HG03469 (cell line): Measurements from ENCODE around the gene SMAD6.

Experiments used
- ATAC-seq: cut with Tn5 transposase; IDR thresholded peaks from one replicate; pipeline ENCODE4 v1.9.1; 2021; ENCODE audit warnings: mild to moderate bottlenecking, moderate library complexity, moderate number of reproducible peaks; ENCODE audit not compliant: unreplicated experiment

The SMAD6 gene

DNA sequence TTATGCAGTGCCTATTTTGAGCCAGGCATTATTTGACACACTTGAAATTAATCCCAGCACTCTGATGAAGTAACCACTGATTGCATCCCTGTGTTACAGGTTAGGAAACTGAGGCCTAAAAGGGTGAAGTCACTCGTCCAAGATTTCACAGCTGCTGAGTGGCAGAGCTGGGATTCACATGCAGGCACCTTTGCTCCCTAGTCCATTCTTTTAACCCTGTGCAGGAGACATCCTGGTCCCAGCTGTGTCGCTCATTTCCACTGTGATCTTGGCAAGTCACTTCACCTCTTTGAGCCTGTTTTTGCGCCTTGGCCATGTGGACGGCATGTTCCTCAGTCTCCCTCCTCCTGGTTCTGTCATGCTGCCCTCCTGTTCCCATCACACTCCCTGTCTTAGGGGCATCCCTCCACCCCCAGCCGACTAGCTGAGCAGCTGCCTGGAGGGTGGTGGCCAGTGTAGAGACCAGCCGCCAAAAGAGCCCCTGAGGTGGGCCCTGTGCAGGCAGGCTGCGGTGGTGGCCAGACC lies 70.6 kb downstream of the SMAD6 start:
- ATAC-seq, result no peak

DNA sequence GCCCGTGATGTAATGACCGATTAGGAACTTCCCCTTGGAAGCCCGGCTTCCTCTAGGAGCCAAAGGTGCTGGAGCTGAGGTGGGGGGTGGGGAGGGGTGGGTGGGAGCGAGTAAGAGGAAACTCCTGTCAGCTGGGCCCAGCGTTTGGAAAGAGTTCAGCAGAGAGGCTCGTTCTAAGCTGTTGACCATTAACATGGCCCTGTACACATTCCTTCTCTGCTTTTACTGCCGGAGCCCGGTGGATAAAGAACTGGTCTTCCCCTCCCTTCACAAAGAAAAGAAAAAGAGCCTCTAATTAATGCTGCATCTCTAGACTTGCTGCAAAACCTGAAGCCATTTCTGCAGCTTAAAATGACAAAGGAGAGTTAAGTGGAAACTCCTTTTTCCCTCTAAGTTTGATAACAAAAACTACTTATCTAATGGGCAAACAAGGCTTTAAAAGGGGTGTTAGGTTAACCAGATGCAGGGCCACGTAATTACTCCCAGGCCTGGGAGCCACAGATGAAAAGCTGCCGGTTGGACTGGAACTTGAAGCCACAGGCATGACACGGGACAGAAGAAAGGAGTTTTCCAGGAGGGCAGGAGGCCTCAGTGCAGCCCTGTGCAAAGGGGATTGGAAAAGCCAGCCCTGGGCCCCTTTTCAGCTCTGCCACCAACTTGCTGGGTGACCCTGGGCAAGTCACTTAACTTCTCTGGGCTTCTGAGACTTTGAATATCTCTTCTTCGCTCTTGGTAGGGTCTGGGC lies 71.3 kb downstream of the SMAD6 start:
- ATAC-seq, result no peak

DNA sequence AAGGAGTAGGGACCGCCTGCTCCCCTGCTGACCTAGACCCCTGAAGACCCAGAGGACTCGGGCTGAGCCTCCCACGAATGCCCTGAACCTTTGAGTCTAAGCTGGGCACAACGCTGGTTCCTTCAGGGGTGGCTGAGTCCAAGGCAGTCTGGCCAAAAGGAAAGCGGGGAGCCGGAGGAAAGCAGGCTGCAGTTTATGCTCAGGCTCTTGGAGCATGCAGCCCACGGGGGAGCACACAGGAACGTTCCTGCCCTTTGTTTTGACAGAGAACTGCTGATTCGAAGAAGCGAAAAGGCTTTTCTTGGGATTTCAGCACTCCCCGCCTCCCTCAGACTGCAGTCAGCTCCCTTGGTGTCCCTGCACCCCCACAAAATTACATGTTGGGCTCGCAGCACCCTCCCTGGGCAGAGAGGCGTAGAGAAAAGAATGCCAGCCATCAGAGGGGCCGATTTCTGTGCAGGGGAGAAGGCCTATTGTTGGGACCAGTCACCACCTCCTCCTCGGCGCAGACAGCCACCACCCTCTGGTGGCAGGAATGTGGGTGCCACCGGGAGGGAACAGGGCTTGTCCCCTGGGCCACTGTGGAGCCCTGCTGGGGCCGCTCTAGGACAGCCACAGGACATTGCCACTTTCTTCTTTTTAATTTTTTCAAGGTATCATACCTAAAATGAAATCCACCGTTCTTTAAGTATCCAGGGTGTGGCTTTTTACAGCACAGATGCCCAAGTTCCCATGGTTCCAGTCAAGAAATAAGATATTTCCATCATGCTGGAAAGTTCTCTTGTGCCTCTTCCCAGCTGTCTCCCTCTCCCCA lies 72.2 kb downstream of the SMAD6 start:
- ATAC-seq, result no peak

DNA sequence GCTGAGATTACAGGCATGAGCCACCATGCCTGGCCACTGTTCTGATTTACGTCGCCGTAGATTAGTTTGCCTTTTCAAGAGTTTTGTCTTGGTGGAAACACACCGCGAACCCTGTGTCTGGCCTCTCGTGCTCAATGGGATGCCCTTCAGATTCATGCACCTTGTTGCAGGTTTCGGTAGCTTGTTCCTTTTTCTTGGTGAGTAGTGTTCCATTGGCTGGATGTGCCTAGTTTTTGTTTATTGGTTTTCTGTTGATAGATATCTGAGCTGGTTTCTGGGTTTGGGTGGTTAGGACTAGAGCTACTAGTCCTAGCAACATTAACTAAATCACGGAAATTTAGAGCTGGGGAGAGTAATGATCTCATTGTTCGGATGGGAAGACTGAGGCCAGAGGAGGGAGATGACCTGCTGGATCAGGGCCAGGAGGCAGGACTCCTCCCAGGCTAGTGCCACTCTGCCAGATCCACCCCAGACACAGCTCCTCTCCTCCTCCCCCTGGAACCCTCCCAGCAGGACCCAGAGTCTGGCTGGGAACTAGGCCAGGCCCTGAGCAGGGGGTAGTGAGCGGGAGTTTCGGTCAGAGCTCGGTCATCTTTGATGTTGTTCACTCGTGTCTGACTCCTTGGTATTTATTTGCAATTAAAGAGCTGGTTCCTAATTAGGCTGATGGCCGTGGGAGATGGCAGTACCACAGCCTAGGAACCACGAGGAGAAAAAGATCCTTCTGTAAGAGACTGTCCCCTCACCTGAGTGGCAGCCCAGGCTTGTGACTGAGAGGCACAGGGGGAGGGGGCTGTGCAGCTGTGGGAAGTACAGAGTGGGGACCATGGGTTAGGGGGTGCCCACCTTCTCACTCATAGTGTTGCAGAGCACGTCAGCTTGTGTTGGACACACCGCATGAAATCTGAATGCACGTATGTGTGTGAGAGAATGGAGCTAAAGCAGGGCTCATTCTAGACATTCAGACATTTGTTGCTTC lies 73.4 kb downstream of the SMAD6 start:
- no peak for ATAC-seq

DNA sequence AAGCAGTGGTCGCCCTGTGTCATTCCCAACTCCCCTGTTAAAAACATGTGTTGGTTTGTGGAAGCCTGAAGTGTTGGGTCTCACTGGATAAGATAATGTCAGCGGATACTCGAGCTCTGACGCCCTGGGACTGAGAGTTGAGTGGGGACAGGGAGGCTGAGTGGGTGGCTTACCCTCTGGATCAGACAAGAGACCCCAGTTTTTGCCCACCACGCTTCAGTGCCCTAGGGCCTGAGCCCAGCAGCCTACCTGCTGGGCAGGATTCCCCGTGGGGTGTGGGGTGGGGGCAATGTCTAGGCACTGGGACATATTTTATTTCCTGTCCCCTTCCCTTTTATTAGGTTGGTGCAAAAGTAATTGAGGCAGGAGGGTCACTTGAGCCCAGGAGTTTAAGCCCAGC lies 75.0 kb downstream of the SMAD6 start:
- no peak for ATAC-seq

DNA sequence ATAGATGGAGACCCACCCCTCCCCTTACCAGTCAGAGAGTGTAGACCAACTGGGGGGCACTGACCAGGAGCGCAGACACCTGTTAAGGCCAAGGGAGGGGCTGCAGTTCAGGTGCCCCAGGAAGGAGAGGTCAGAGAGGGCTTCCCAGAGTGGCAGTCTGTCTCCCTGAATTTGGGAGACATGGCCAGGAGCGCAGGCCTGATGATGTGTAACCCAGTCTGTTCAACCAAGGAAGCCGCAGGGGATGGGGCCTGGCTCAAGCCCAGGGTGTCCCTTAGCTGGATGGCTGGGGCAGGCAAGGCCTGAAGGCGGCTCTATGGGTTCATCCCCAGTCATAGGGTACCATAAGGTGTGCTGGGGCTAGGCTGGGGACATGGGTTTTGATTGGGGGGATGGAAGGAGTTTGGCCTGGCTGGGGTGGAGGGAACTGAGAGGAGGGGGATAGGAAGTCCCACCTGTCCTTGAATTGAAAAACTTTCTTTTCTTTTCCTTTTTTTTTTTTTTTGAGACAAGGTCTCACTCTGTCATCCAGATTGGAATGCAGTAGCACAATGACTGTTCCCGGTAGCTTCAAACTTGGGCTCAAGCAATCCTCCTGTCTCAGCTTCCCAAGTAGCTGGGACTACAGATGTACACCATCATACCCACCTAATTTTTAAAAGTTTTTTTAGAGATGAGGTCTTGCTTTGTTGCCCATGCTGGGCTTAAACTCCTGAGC lies 75.7 kb downstream of the SMAD6 start:
- ATAC-seq, result no peak

DNA sequence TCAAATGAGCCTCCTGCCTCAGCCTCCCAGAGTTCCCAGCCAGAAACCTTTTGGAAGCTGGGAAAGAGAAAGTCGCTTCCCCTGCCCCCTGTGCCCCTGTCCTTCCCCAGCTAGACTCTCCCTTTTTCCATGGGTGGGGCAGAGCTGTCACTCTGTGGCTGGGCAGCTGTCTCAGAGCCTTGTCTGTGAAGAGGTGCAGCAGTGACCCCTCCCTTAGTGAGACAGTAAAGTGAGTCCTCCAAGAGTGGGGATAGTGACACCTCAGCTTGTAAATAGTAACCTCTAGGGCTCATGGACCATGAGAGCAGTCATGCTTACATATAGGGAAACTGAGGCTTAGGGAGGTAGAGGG lies 76.3 kb downstream of the SMAD6 start:
- ATAC-seq, result no peak

DNA sequence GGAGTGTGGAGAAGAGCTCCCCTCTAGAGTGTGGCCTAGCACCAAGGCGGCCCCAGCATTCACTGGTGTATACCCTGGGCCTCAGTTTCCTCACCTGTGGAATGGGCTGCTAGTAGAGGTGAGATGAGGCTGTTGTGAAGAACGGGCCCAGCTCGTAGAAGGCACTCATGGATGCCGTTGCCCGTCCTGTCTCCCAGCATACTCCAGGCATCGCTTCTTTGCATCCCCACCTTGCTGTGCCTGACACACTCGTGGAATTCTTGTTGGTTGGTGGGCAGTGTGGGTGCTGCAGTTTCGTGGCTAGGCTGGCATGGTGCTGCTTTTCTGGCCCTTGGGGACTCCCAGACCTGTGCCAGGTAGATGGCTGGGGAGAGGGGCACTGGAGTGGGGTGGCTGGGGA lies 76.7 kb downstream of the SMAD6 start:
- ATAC-seq, result no peak

DNA sequence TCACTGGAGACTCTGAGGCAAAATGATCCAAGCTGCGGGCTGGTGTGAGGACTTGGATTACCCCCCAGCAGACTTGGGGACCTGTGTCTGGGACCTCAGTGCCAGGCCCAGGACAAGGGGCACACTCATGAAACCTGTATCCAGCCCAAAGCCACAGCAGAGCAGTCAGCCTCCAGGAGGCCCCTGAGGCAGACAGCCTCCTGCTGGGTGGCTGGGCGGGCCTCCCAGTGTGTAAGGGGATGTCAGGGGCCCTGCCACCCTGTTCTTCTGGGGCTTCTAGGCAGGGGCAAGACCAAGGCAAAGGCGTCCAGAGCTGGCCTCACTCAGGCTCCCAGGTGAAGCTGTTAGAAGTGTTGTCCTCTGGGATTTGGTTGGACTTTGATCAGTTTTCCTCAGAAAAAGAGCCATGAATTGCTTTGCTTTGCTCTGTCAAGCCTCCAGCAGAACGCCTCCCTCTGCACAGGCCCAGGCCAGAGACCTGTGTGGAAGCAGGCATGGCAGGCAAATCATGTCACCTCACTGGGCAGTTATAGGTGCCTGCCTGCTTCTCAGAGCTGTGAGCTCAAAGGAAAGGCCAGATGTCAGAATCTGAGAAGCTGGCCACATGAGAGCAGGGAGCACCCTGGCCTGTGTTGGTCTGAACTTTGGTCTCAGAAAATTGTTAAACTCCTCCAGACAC lies 77.4 kb downstream of the SMAD6 start:
- no peak for ATAC-seq

DNA sequence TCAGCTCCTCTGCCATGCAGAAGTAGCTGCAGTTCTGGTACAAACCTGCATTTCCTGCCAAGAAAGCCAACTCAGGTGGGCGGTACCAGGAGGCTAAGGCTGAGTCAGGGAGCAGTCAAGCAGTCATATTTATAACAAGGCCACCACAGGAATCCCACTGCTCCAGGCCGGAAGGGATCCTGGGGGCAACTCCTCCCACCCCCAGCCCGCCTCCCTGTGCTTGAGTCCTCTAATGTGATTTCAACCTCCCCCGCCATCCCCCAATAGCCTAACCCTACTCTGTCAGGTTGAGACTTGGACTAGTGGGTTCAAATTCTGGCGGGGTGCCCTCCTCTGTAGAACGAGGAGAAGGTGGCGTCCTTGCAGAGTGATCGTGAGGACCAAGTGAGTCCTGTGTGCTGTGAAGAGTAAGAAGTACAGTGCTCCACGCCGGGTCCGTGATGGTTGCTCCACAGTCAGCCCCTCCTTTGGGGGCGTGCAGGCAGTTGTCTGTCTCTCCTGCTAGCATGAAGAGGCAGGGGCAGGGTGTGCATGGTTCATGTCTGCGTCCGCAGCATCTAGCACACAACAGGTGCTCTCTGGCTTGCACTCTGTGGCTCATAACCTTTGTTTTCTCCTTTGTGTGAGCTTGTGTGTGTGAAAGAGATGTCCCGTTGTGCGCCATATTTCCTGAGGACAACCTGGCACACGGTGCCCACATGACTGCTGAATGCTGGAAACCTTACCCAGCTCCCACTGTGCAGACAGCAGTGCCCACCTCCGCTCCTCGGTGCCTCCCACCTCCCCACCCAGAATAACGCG lies 78.3 kb downstream of the SMAD6 start:
- ATAC-seq, result no peak

DNA sequence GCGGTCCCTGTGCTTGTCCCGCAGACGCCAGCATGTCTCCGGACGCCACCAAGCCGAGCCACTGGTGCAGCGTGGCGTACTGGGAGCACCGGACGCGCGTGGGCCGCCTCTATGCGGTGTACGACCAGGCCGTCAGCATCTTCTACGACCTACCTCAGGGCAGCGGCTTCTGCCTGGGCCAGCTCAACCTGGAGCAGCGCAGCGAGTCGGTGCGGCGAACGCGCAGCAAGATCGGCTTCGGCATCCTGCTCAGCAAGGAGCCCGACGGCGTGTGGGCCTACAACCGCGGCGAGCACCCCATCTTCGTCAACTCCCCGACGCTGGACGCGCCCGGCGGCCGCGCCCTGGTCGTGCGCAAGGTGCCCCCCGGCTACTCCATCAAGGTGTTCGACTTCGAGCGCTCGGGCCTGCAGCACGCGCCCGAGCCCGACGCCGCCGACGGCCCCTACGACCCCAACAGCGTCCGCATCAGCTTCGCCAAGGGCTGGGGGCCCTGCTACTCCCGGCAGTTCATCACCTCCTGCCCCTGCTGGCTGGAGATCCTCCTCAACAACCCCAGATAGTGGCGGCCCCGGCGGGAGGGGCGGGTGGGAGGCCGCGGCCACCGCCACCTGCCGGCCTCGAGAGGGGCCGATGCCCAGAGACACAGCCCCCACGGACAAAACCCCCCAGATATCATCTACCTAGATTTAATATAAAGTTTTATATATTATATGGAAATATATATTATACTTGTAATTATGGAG lies 79.1 kb downstream of the SMAD6 start:
- no peak for ATAC-seq

DNA sequence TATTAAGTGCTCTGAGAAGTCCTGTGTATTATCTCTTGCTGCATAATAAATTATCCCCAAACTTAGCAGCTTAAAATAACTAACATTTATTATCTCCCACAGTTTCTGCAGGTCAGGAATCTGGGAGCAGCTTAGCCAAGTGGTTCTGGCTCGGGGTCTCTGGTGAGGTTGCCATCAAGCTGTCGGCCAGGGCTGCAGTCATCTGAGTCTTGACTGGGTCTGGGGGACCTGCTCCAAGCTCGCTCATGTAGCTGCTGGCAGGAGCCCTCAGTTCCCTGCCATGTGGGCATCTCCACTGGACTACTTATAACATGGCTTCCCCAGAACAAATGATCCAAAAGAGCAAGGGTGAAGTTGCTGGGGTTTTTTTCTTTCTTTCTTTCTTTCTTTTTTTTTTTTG lies 80.7 kb downstream of the SMAD6 start:
- no peak for ATAC-seq

DNA sequence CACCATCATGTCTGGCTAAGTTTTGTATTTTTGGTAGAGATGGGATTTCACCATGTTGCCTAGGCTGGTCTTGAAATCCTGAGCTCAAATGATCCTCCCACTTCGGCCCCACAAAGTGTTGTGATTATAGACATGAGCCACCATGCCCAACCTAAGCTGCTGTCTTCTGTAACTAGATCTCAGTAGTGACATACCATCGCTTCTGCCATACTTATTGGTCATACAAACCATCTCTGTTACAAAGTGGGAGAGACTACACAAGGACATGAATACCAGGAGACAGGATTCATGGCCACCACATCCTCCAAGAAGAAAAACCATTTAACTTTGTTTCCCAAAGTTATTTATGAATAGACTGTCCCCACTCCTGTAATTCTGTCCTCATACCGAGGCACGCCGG lies 81.3 kb downstream of the SMAD6 start:
- ATAC-seq, result no peak

DNA sequence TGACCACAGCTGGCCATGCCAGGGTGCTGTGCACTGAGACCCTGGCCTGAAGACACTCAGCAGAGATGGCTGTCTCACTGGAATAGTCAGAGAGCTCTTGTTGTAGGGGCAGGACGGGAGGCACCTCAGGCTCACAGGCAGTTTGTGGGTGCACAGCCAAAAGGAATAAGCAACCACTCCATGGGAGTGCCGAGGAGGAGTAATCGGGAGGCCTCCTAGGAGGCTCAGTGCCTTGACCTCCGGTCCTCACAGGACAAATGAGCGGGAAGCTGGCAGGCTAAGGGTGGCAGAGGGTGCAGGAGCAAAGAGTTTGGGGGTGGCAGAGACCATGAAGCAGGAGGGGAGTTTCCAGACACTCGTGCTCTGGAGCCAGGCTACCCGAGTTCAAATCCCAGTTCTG lies 81.7 kb downstream of the SMAD6 start:
- ATAC-seq, result no peak

DNA sequence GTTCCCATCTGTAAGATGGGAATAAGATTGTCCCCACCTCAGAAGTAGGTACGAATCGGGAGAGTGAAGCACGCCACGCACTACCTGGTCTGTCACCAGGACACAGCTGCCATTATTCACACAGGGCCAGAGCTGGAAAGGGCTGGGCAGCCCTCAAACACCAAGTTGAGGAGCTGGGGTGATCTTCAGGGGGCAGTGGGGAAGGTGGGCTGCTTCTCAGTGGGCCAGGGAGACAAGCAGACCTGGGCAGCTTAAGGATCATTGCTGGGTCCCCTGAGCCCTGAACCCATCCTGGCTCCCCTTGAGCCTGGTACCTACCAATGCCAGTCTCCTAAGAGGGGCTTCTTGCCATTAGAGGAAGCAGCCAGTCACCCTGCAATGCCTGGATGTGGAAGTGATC lies 82.1 kb downstream of the SMAD6 start:
- no peak for ATAC-seq

DNA sequence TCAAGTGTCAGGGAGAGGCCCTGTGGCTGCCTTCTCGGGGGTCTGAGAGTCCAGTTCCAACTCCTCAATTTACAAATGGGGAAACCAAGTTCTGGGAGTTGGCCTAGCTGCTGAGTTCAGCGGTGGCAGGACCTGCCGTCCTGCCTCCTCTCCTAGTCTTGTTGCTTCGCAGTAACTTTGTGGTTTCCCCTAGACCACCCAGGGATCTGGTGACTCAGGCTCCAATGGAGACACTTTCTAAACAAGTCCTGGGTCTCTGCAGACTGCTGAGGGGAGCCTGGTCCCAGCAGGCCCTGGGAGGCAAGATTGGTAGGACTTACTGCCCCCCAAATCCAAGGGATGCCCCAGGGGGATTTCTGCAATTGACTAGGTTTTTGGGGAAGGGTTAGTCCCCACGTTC lies 83.6 kb downstream of the SMAD6 start:
- no peak for ATAC-seq

DNA sequence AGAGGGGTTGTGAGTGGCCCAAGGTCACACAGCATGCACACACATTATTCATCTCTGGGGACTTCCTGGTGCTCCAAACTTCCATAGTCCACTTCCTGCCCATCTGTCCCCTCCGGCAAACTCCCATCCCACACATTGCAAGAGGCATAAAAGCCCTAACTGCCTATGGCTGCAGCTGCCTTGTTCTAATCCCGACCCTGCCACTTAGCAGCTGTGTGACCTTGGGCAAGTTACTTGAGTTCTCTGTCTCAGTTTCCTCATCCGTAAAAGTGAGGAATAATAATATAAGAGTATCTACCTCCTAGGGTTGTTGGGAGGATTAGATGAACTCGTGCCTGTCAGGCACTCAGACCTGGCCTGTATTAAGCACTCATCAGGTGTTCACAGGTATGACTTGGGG lies 84.2 kb downstream of the SMAD6 start:
- ATAC-seq, result no peak

DNA sequence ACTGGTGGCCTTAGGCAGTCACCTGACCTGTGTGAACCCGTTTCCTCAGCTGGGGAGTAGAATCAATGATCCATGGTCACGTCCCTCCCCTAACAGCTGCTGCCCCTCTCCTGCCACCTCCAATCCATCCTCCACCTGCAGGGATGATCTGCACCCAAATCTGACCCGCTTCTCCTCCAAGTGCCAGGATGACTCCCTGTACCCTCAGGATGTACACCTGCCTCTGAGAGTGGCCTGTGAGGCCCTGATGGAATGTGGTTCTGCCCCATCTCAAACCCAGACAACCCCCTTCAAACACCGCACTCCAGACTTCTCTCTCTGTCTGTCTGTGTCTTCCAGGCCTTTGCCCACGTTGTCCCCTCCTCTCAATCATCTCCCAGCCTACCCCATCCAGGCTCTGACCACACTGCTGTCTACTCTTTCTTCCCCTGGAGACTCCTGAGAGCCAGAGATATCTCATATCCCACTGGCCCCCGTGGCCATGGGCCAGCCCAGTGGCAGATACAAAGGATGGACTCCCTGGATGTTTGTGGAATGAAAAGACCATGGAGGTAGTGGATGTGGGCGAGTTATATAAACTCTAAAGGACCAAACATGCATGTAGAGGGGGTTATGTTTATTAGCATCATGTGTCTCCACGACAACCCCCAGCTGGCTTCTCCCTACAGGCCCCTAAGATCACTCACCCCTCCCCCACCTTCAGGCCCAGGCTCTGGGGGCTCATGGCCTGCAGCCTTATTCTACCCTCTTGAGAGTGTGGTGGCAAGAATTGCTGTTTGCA lies 84.9 kb downstream of the SMAD6 start:
- ATAC-seq, result no peak
